BJ (cell line): ENCODE data around the gene ANG. TPM values are rescaled to one million over a fixed set of nuclear protein-coding genes. Genes with fewer than 3 reads are reported as not detected.

Experiments used
- CTCF ChIA-PET: fragments of 350-600 bp; formaldehyde crosslinking; extraction: SDS; loops from one replicate; lab custom pipeline; 2021; ENCODE audit warnings: antibody characterized with exemption, inconsistent platforms; lab: Yijun Ruan, JAX
- POLR2A ChIA-PET: fragments of 300-600 bp; sonication (Branson Sonifier 250); formaldehyde crosslinking; extraction: SDS; loops from one replicate; lab custom pipeline; 2021; ENCODE audit warnings: antibody characterized with exemption; lab: Charles Lee
- DNase-seq: peaks from one replicate; pipeline ENCODE4 v3.0.0-alpha.2; 2011; ENCODE audit warnings: low read depth
- H3K27me3 ChIP-seq: 2 replicates; pipeline ENCODE4 v1.6.0; 2011; ENCODE audit warnings: low read length; ENCODE audit not compliant: control insufficient read depth, insufficient read depth
- H3K36me3 ChIP-seq: 2 replicates; pipeline ENCODE4 v1.5.1; 2011; ENCODE audit warnings: low read length; ENCODE audit not compliant: control insufficient read depth, insufficient read depth
- H3K4me3 ChIP-seq: 2 replicates; pipeline ENCODE4 v1.5.1; 2011; ENCODE audit warnings: low read depth, mild to moderate bottlenecking, control low read depth, low read length
- CTCF ChIP-seq: IDR thresholded peaks from 2 replicates; pipeline ENCODE4 v1.5.1; 2011; ENCODE audit warnings: low read depth, mild to moderate bottlenecking, control low read depth, inconsistent platforms, low read length, moderate library complexity; ENCODE audit not compliant: insufficient read depth
- polyA plus RNA-seq: library from polyadenylated mRNA; depleted of rRNA; stranded (reverse); fragments of >200 nt; gene quantifications from 2 replicates; pipeline ENCODE4 v1.2.3, GENCODE V29; 2011

Gene ANG
- polyA plus RNA-seq, 1 experiment: 12.7 TPM

GRCh38 chr14:20690848-20691640 is 2.5 kb downstream of the ANG start:
- ChIA-PET POLR2A (no interaction called here), CTCF (interaction anchor here (0.5 to 2.9 kb wide), 30 partner anchors 9 to 417 kb away, joined by 3 to 19 read pairs (median 4); partner anchors contain the start of gene PARP2)
- DNase-seq: no peak
- no peaks in the 10 kb centered on the region for H3K27me3 ChIP-seq
- TF ChIP-seq CTCF: peak; percentile 80
- no peak overlapping the region for H3K4me3 ChIP-seq
- peaks cover 1% of the 10 kb centered on the region; the same call in 1 of the 2 replicates for H3K36me3 ChIP-seq

- H3K36me3 ChIP-seq: peaks cover 1% of the 10 kb centered on the region; the same call in 1 of the 2 replicates
- ChIA-PET CTCF (interaction anchor here (1.4 to 2.9 kb wide), 10 partner anchors 8 to 279 kb away, joined by 3 to 19 read pairs (median 7); no protein-coding TSS in a partner anchor), POLR2A (no interaction called here)
- TF ChIP-seq CTCF: no peak
- H3K4me3 ChIP-seq: no peak overlapping the region
- no peak for DNase-seq
- no peaks in the 10 kb centered on the region for H3K27me3 ChIP-seq
These were observed 3.7 kb downstream of the ANG start for GRCh38 chr14:20692116-20692751.

- ChIA-PET CTCF (interaction anchor here (0.7 to 3.6 kb wide), 8 partner anchors 10 to 235 kb away, joined by 3 to 16 read pairs (median 4); partner anchors contain the start of gene RNASE4), POLR2A (no interaction called here)
- Histone ChIP-seq H3K4me3 (no peak overlapping the region), H3K36me3 (peaks cover 1% of the 10 kb centered on the region; the same call in 1 of the 2 replicates), H3K27me3 (no peaks in the 10 kb centered on the region)
- no peak for TF ChIP-seq CTCF
- no peak for DNase-seq
These were observed 8.2 kb downstream of the ANG start for GRCh38 chr14:20696764-20697163.

GRCh38 chr14:20697273-20698017 is 8.9 kb downstream of the ANG start:
- Histone ChIP-seq H3K36me3 (peaks cover 1% of the 10 kb centered on the region; the same call in 1 of the 2 replicates), H3K27me3 (no peaks in the 10 kb centered on the region), H3K4me3 (no peak overlapping the region)
- no peak for DNase-seq
- TF ChIP-seq CTCF: peak; percentile 65
- ChIA-PET POLR2A (no interaction called here), CTCF (interaction anchor here (0.7 to 3.6 kb wide), 9 partner anchors 10 to 234 kb away, joined by 3 to 16 read pairs (median 4); partner anchors contain the start of gene RNASE4)
